ENCODE data around the gene MATN4.

MATN4 gene

GRCh38 chr20:45316150-45317080 lies 8.3 kb upstream of the MATN4 start:
- no peaks in the 10 kb centered on the region for H3K9me3 ChIP-seq (ENCODE audit: low read length)
- peaks cover 5% of the 10 kb centered on the region for H3K27me3 ChIP-seq (ENCODE audit: insufficient read depth, low read length)
- H3K36me3 ChIP-seq (ENCODE audit: insufficient read depth, low read length) = no peaks in the 10 kb centered on the region
- H2AFZ ChIP-seq (ENCODE audit: low read depth, low read length) = no peak overlapping the region
- H3K4me3 ChIP-seq (ENCODE audit: low read length) = no peak overlapping the region
- no peaks in the 10 kb centered on the region for H3K4me1 ChIP-seq (ENCODE audit: insufficient read depth, low read length)

GRCh38 chr20:45315672-45316071 lies 7.6 kb upstream of the MATN4 start:
- Histone ChIP-seq H3K36me3 (ENCODE audit: insufficient read depth, low read length) (no peaks in the 10 kb centered on the region), H3K9me3 (ENCODE audit: low read length) (no peaks in the 10 kb centered on the region), H3K4me1 (ENCODE audit: insufficient read depth, low read length) (no peaks in the 10 kb centered on the region), H3K27me3 (ENCODE audit: insufficient read depth, low read length) (peaks cover 8% of the 10 kb centered on the region), H3K4me3 (ENCODE audit: low read length) (no peak overlapping the region), H2AFZ (ENCODE audit: low read depth, low read length) (no peak overlapping the region)

GRCh38 chr20:45313943-45314342 lies 5.8 kb upstream of the MATN4 start:
- Histone ChIP-seq H3K4me1 (ENCODE audit: insufficient read depth, low read length) (no peaks in the 10 kb centered on the region), H3K27me3 (ENCODE audit: insufficient read depth, low read length) (peaks cover 19% of the 10 kb centered on the region), H3K36me3 (ENCODE audit: insufficient read depth, low read length) (no peaks in the 10 kb centered on the region), H3K9me3 (ENCODE audit: low read length) (no peaks in the 10 kb centered on the region), H3K4me3 (ENCODE audit: low read length) (no peak overlapping the region), H2AFZ (ENCODE audit: low read depth, low read length) (no peak overlapping the region)

GRCh38 chr20:45313065-45313695 lies 5.1 kb upstream of the MATN4 start:
- Histone ChIP-seq H3K9me3 (ENCODE audit: low read length) (no peaks in the 10 kb centered on the region), H3K27me3 (ENCODE audit: insufficient read depth, low read length) (peaks cover 25% of the 10 kb centered on the region), H3K36me3 (ENCODE audit: insufficient read depth, low read length) (no peaks in the 10 kb centered on the region), H3K4me1 (ENCODE audit: insufficient read depth, low read length) (no peaks in the 10 kb centered on the region), H2AFZ (ENCODE audit: low read depth, low read length) (no peak overlapping the region), H3K4me3 (ENCODE audit: low read length) (no peak overlapping the region)

- no peak overlapping the region for H2AFZ ChIP-seq (ENCODE audit: low read depth, low read length)
- no peak overlapping the region for H3K4me3 ChIP-seq (ENCODE audit: low read length)
- no peaks in the 10 kb centered on the region for H3K4me1 ChIP-seq (ENCODE audit: insufficient read depth, low read length)
- no peaks in the 10 kb centered on the region for H3K9me3 ChIP-seq (ENCODE audit: low read length)
- peaks cover 30% of the 10 kb centered on the region for H3K27me3 ChIP-seq (ENCODE audit: insufficient read depth, low read length)
- H3K36me3 ChIP-seq (ENCODE audit: insufficient read depth, low read length) = no peaks in the 10 kb centered on the region
Observed at GRCh38 chr20:45312241-45312640, 4.1 kb upstream of the MATN4 start.

GRCh38 chr20:45311589-45312211 lies 3.6 kb upstream of the MATN4 start:
- Histone ChIP-seq H3K27me3 (ENCODE audit: insufficient read depth, low read length) (peaks cover 27% of the 10 kb centered on the region), H3K4me1 (ENCODE audit: insufficient read depth, low read length) (no peaks in the 10 kb centered on the region), H3K9me3 (ENCODE audit: low read length) (no peaks in the 10 kb centered on the region), H3K36me3 (ENCODE audit: insufficient read depth, low read length) (no peaks in the 10 kb centered on the region), H3K4me3 (ENCODE audit: low read length) (no peak overlapping the region), H2AFZ (ENCODE audit: low read depth, low read length) (no peak overlapping the region)

GRCh38 chr20:45309075-45309474 lies 976 bp upstream of the MATN4 start:
- H2AFZ ChIP-seq (ENCODE audit: low read depth, low read length) = no peak overlapping the region
- H3K9me3 ChIP-seq (ENCODE audit: low read length) = no peaks in the 10 kb centered on the region
- H3K4me1 ChIP-seq (ENCODE audit: insufficient read depth, low read length) = no peaks in the 10 kb centered on the region
- H3K4me3 ChIP-seq (ENCODE audit: low read length) = no peak overlapping the region
- H3K27me3 ChIP-seq (ENCODE audit: insufficient read depth, low read length) = peaks cover 27% of the 10 kb centered on the region
- H3K36me3 ChIP-seq (ENCODE audit: insufficient read depth, low read length) = no peaks in the 10 kb centered on the region

GRCh38 chr20:45307076-45307640 lies 941 bp downstream of the MATN4 start:
- H3K4me3 ChIP-seq (ENCODE audit: low read length) = no peak overlapping the region
- peaks cover 27% of the 10 kb centered on the region for H3K27me3 ChIP-seq (ENCODE audit: insufficient read depth, low read length)
- H3K4me1 ChIP-seq (ENCODE audit: insufficient read depth, low read length) = no peaks in the 10 kb centered on the region
- H3K36me3 ChIP-seq (ENCODE audit: insufficient read depth, low read length) = no peaks in the 10 kb centered on the region
- no peak overlapping the region for H2AFZ ChIP-seq (ENCODE audit: low read depth, low read length)
- H3K9me3 ChIP-seq (ENCODE audit: low read length) = no peaks in the 10 kb centered on the region

GRCh38 chr20:45306431-45306982 lies 1.6 kb downstream of the MATN4 start, which contains the start of gene RBPJL:
Gene RBPJL (plus strand): TSS chr20:45306840. CDS start chr20:45306923, 83 bp downstream.
- H3K27me3 ChIP-seq (ENCODE audit: insufficient read depth, low read length) = peaks cover 27% of the 10 kb centered on the region

GRCh38 chr20:45305262-45305661 lies 2.8 kb downstream of the MATN4 start:
- peaks cover 22% of the 10 kb centered on the region for H3K27me3 ChIP-seq (ENCODE audit: insufficient read depth, low read length)
- H3K9me3 ChIP-seq (ENCODE audit: low read length) = no peaks in the 10 kb centered on the region
- no peaks in the 10 kb centered on the region for H3K36me3 ChIP-seq (ENCODE audit: insufficient read depth, low read length)
- H2AFZ ChIP-seq (ENCODE audit: low read depth, low read length) = no peak overlapping the region
- no peaks in the 10 kb centered on the region for H3K4me1 ChIP-seq (ENCODE audit: insufficient read depth, low read length)
- no peak overlapping the region for H3K4me3 ChIP-seq (ENCODE audit: low read length)

More at GRCh38 chr20:45306431-45306982, 1.6 kb downstream of the MATN4 start, which contains the start of gene RBPJL:
- no peak within 1 kb of the TSS for H2AFZ ChIP-seq (ENCODE audit: low read depth, low read length)
- H3K4me3 ChIP-seq (ENCODE audit: low read length) = no peak within 1 kb of the TSS
- H3K4me1 ChIP-seq (ENCODE audit: insufficient read depth, low read length) = no peaks in the 10 kb centered on the region
- H3K9me3 ChIP-seq (ENCODE audit: low read length) = no peaks in the 10 kb centered on the region
- no peaks in the 10 kb centered on the region for H3K36me3 ChIP-seq (ENCODE audit: insufficient read depth, low read length)

GRCh38 chr20:45304464-45304999 lies 3.6 kb downstream of the MATN4 start:
- Histone ChIP-seq H3K4me3 (ENCODE audit: low read length) (no peak overlapping the region), H3K4me1 (ENCODE audit: insufficient read depth, low read length) (no peaks in the 10 kb centered on the region), H3K36me3 (ENCODE audit: insufficient read depth, low read length) (no peaks in the 10 kb centered on the region), H2AFZ (ENCODE audit: low read depth, low read length) (no peak overlapping the region), H3K9me3 (ENCODE audit: low read length) (no peaks in the 10 kb centered on the region), H3K27me3 (ENCODE audit: insufficient read depth, low read length) (peaks cover 19% of the 10 kb centered on the region)

- no peaks in the 10 kb centered on the region for H3K4me1 ChIP-seq (ENCODE audit: insufficient read depth, low read length)
- no peaks in the 10 kb centered on the region for H3K9me3 ChIP-seq (ENCODE audit: low read length)
- H3K27me3 ChIP-seq (ENCODE audit: insufficient read depth, low read length) = peaks cover 13% of the 10 kb centered on the region
- no peak overlapping the region for H2AFZ ChIP-seq (ENCODE audit: low read depth, low read length)
- H3K4me3 ChIP-seq (ENCODE audit: low read length) = no peak overlapping the region
- H3K36me3 ChIP-seq (ENCODE audit: insufficient read depth, low read length) = no peaks in the 10 kb centered on the region
Observed at GRCh38 chr20:45303586-45304463, 4.3 kb downstream of the MATN4 start.

Measured in neuron (in vitro differentiated cells).